HG03354 (cell line): Measurements from ENCODE around the gene PARD6A.

Source experiments
- ATAC-seq: cut with Tn5 transposase; IDR thresholded peaks from one replicate; pipeline ENCODE4 v1.9.1; 2021; ENCODE audit warnings: mild to moderate bottlenecking; ENCODE audit not compliant: unreplicated experiment, poor library complexity, severe bottlenecking

Gene PARD6A

GRCh38 chr16:67653128-67653788 is 7.5 kb upstream of the PARD6A start:
- no peak for ATAC-seq

GRCh38 chr16:67653789-67654402 is 6.9 kb upstream of the PARD6A start:
- no peak for ATAC-seq

GRCh38 chr16:67654403-67654911 is 6.3 kb upstream of the PARD6A start:
- no peak for ATAC-seq

- ATAC-seq = no peak
Measured at GRCh38 chr16:67655363-67655762, 5.4 kb upstream of the PARD6A start.

GRCh38 chr16:67656344-67657016 is 4.3 kb upstream of the PARD6A start:
- no peak for ATAC-seq

GRCh38 chr16:67657017-67657608 is 3.6 kb upstream of the PARD6A start:
- no peak for ATAC-seq

- no peak for ATAC-seq
Measured at GRCh38 chr16:67657751-67658518, 2.8 kb upstream of the PARD6A start.

- no peak for ATAC-seq
Measured at GRCh38 chr16:67658849-67659674, 1.7 kb upstream of the PARD6A start.

- peak; percentile 58 for ATAC-seq
Measured at GRCh38 chr16:67659675-67660563, 841 bp upstream of the PARD6A start, which contains the start of gene ACD. ACD (minus strand) TSS chr16:67660260; CDS start chr16:67660220, 40 bp downstream.

GRCh38 chr16:67661101-67661761 is 471 bp downstream of the PARD6A start:
- peak; percentile 1 for ATAC-seq

GRCh38 chr16:67661886-67662652 is 1.3 kb downstream of the PARD6A start:
- no peak for ATAC-seq

- no peak for ATAC-seq
Measured at GRCh38 chr16:67662653-67663010, 1.9 kb downstream of the PARD6A start.

- ATAC-seq = no peak
Measured at GRCh38 chr16:67663151-67663876, 2.6 kb downstream of the PARD6A start.

- ATAC-seq = no peak
Measured at GRCh38 chr16:67663877-67664222, 3.1 kb downstream of the PARD6A start.

- ATAC-seq = no peak
Measured at GRCh38 chr16:67664258-67664657, 3.5 kb downstream of the PARD6A start.

- ATAC-seq = no peak
Measured at GRCh38 chr16:67664871-67665270, 4.1 kb downstream of the PARD6A start.
